ENCODE data around the gene KCTD7.
"Not testable (repeated sequence)": the region's sequence is repeated elsewhere in the genome, so short reads cannot be mapped to it uniquely, and the experiment has no call there.

Gene KCTD7

DNA sequence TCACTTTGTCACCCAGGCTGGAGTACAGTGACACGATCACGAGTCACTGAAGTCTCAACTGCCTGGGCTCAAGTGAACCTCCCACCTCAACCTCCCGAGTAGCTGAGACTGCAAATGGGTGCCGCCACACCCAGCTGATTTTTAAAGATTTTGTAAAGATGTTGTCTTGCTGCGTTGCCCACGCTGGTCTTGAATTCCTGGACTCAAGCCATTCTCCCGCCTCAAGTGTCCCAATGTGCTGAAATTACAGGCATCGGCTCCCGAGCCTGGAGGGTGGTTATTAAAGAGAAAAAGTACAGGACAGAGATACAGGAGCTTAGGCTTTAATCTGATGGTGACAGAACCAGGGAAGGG, 55.1 kb downstream of the KCTD7 start:
- TF ChIP-seq, protein P1, sequence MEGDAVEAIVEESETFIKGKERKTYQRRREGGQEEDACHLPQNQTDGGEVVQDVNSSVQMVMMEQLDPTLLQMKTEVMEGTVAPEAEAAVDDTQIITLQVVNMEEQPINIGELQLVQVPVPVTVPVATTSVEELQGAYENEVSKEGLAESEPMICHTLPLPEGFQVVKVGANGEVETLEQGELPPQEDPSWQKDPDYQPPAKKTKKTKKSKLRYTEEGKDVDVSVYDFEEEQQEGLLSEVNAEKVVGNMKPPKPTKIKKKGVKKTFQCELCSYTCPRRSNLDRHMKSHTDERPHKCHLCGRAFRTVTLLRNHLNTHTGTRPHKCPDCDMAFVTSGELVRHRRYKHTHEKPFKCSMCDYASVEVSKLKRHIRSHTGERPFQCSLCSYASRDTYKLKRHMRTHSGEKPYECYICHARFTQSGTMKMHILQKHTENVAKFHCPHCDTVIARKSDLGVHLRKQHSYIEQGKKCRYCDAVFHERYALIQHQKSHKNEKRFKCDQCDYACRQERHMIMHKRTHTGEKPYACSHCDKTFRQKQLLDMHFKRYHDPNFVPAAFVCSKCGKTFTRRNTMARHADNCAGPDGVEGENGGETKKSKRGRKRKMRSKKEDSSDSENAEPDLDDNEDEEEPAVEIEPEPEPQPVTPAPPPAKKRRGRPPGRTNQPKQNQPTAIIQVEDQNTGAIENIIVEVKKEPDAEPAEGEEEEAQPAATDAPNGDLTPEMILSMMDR (IDR thresholded peaks at IDR 0.05; ENCODE audit: borderline replicate concordance, control extremely low read depth, extremely low read depth, insufficient read depth, missing control alignments) = no peak
- in situ Hi-C loops (cut with MboI; ENCODE audit: low sequenced_read_pairs, unreplicated experiment) = no loop called here
- no peak for DNase-seq (ENCODE audit: low spot score)

DNA sequence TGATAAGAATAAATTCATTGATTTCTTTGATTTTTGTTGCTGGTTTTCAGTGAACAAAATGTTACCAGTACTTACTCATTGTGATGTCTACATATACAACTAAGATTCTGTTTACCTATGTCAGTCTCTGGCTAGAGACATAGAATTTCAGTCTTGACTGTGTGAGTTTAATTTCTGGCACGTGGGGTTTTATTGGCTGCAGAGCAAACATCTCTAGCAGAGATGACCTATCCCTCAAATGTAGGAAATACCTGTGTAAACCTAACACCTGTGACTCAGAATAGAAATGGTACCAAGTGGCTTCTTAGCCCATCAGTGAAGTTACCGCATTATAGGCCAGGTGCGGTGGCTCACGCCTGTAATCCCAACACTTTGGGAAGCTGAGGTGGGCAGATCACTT, 57.0 kb downstream of the KCTD7 start:
- in situ Hi-C loops (cut with MboI; ENCODE audit: low sequenced_read_pairs, unreplicated experiment); DNase-seq (ENCODE audit: low spot score): not testable (repeated sequence)

DNA sequence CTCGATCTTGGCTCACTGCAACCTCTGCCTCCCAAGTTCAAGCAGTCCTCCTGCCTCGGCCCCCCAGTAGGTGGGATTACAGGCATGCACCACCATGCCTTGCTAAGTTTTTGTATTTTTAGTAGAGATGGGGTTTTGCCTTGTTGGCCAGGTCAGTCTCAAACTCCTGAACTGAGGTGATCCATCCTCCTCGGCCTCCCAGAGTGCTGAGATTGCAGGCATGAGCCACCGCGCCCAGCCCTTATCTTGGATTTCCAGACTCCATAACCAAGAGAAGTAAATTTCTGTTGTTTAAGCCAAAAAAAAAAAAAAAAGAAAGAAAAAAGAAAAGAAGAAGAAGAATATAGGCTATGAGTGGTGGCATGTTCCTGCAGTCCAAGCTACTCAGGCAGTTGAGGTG, 58.5 kb downstream of the KCTD7 start:
- TF ChIP-seq, protein P1 (IDR thresholded peaks at IDR 0.05; ENCODE audit: borderline replicate concordance, control extremely low read depth, extremely low read depth, insufficient read depth, missing control alignments) = no peak
- DNase-seq (ENCODE audit: low spot score) = no peak
- in situ Hi-C loops (cut with MboI; ENCODE audit: low sequenced_read_pairs, unreplicated experiment) = no loop called here

DNA sequence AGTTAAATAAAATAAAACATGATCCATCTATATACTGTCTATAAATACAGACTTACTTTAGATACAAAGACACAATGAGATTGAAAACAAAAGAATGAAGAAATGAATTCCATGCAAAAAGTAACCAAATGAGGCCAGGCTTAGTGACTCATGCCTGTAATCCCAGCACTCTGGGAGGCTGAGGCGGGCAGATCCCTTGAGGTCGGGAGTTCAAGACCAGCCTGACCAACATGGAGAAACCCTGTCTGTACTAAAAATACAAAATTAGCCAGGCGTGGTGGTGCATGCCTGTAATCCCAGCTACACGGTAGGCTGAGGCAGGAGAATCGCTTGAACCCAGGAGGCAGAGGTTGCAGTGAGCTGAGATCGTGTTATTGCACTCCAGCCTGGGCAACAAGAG, 59.0 kb downstream of the KCTD7 start:
- in situ Hi-C loops (cut with MboI; ENCODE audit: low sequenced_read_pairs, unreplicated experiment); DNase-seq (ENCODE audit: low spot score): not testable (repeated sequence)

DNA sequence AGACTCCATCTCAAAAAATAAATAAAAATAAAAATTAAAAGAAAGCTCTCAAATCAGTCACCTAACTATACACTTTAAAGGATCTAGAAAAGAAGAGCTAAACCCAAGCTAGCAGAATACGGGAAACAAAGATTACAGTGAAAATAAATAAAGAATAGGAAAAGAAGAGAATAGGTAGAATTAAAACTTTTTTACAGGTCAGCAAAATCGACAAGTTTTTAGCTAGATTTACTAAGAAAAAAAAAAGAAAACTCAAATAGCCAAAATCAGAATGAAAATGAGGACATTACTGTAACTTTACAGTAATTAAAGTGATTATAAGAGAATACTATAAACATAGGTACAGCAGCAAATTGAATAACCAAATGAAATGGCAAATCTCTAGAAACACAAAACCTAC, 60.4 kb downstream of the KCTD7 start:
- TF ChIP-seq, protein P1 (IDR thresholded peaks at IDR 0.05; ENCODE audit: borderline replicate concordance, control extremely low read depth, extremely low read depth, insufficient read depth, missing control alignments) = no peak
- DNase-seq (ENCODE audit: low spot score) = no peak
- in situ Hi-C loops (cut with MboI; ENCODE audit: low sequenced_read_pairs, unreplicated experiment) = no loop called here

DNA sequence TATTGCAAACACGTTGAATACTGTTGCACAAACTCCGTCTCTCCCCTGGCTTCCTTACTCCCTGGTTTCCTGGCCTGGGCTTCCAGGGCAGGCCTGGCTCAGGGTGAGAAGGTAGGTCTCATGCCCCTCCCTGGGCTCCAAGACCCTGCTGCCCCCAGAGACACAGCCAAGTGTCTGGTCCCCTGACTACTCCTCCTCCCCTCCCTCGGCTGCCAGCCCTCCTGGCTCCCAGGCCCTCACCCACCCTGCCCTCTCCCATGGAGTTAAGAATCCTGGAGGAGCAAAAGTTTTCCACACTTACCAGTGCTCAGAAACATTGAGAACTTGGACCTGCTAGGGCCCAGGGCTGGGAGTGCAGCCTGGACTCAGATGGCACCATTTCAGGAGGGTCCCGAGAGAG, 64.7 kb downstream of the KCTD7 start:
- in situ Hi-C loops (cut with MboI; ENCODE audit: low sequenced_read_pairs, unreplicated experiment) = no loop called here
- TF ChIP-seq, protein P1 (IDR thresholded peaks at IDR 0.05; ENCODE audit: borderline replicate concordance, control extremely low read depth, extremely low read depth, insufficient read depth, missing control alignments) = no peak
- DNase-seq (ENCODE audit: low spot score) = no peak

Data from GM13976 (cell line).